NCI-H2196 (cell line): Measurements from ENCODE around the gene USP47.

ENCODE experiments used
- DNase-seq: peaks from one replicate; lab custom pipeline; 2025; ENCODE audit not compliant: unreplicated experiment; lab: John Stamatoyannopoulos, UW

The USP47 gene

DNA sequence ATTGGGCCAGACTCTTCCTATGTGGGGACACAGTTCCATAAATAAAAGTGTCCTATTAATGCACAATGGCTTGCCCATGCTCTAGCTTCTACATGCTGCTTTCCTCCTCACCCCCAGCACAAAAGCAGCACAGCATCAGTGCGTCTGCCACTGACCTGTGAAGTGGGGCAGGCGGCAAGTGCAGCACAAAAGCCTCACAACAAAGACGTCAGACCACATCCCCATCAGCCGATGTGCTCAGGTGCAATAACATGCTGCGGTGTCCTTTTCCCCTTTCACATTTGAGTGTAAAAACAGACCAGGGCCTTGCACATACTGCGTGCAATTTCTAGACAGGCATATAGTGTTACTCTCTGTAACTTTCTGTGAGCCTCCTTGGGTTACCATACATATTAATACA is 153.8 kb downstream of the USP47 start:
- no peak for DNase-seq

DNA sequence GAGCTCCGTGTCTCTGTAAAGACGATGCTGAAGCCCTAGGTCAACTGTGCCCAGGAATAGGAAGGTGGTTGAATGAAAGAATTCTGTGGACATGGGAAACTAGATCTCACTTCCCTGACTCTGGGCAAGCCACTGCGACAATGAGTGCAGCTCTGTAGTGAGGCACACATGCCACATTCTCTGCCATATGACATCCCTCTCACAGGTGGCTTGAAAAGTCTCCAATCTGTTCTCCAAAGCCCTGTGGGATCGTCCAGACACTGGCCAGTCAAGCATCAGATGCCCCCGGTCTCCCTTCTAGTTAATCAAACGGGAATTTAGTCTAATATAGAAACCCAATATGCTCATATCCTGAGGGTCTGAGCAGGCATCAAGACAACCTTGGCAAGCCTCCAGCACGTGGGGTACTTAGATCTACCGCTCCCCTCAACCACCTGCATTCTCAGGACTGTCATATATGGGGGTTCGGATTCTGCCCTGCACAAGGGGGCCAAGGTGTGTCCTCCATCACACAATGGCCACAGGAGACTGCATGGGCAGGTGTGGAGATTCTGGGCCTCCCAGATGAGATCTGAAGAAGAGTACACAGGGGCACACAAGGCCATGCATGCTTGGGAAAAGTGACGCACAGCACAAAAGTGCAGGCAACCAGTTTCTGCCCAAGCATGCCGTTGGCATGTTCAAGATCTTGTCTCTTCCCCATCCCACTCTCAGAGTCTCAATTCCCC is 154.7 kb downstream of the USP47 start:
- no peak for DNase-seq

GRCh38 chr11:11997049-11997322 is 155.2 kb downstream of the USP47 start:
- no peak for DNase-seq

DNA sequence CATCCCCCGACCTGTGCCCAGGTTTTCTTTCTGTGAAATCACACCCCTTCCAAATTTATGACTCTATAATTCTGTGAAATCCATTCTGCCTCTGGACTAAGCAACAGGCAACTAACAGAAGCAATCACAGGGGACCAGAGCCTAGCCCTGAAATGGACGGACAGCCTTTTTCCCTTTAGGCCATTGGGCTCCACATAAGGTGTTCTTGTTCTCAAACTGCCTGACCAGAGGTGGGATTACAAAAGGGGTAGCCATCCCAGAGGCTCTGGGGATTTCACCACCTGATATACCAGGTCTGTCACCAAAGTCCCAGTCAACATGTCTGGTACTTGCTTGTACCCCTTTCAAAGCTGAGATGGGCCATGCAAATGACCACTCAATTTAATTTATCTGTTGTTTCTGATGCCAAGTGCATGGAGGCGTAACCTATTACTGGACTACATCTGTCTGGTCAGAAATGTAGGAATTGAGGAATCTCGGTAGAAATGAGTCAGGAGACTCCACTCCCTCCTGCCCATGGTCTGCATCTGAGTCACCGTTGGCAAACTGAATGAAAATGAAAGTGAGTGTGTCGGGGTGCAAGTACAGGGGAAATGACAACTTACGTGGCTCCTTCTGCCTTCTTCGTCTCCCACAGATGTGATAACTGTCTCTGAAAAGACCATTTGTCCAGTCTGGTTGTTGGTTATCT is 156.5 kb downstream of the USP47 start:
- DNase-seq: no peak

DNA sequence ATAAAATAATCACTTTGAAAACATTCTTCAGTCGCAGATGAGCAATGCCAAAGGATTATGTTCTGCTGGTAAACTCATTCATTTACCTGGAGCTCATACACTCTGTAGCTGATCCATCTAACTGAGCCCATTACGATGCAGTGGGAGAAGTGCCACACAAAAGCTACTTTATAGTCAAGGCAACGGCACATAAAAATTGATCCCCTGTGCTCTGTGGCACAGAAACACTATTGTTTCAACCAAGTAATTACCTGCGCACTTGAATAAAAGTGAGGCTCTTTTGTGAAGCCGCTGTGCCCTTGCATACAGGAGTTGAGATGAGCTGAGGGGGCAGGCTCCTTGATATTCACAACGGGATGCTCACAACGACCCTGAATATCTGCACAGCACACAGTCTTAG is 159.4 kb downstream of the USP47 start:
- no peak for DNase-seq

DNA sequence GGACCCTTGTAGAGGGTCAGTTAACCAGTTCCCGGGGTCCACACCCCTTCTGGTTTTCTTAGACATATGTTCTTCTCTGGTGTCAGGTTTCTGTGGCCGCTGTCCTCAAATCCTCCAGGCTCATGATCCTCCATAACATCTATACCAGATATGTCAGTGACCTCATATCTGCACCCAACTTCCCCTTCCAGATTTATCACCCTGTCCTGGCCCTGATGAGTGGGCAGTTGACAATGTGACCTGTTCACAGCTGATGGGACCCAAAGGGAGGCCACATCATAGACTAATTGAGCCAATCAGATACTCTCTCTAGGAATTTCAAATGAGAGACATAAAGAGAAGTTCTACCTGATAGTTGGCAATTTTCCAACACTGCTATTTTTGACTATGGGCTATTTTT is 161.6 kb downstream of the USP47 start:
- no peak for DNase-seq

- DNase-seq: no peak
These were observed 162.0 kb downstream of the USP47 start for GRCh38 chr11:12003815-12004214.

DNA sequence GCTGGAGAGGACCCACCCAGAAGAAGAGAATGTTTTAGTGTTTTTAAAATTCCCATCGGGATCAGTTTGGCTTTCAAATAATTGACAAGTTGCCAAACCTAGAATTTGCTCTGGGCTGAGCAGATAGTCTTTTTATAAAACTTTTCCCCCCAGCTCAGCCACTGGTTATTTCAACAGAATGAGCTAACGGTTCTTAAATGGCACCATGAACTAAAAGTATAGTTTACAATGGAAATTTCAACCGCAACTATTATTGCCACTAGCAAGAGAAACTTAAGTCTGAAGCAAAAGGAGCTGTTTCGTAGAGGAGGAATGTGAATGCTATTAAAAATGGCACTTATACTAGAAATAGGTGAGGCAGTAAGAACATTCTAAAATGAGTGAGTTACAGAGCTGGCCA is 163.3 kb downstream of the USP47 start:
- DNase-seq: no peak

- no peak for DNase-seq
These were observed 163.7 kb downstream of the USP47 start for GRCh38 chr11:12005476-12005875.

DNA sequence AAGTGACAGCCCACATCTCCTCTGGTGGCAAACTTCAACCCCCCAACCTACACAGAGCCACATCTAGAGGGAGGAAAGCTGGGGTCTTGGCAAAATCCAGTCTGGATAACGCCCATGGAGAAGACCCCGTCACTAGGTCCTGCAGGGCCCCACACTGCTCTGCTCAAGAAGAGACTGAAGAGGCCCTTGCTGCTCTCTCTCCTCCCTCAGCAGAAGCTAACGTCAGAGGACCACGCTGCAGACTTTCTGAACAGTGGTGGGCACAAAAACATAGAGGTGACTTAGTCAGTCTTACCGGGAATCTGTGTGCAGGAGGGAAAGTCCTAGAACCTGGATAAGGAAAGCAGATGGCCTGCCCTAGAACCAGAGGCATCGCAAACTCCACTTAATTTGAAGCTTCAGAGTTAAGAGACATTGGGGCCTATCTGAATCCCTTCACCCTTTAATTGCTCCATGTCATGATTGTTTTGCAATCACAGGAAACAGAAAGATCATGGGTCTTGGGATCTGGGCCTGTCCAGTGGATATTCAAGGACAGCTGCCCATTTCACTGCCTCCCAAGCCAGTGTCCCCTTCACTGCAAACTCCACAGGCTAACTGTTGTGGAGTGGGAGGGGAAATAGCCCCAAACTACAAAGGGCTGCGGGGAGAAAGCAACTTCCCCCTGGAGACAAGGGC is 164.9 kb downstream of the USP47 start:
- DNase-seq: no peak

DNA sequence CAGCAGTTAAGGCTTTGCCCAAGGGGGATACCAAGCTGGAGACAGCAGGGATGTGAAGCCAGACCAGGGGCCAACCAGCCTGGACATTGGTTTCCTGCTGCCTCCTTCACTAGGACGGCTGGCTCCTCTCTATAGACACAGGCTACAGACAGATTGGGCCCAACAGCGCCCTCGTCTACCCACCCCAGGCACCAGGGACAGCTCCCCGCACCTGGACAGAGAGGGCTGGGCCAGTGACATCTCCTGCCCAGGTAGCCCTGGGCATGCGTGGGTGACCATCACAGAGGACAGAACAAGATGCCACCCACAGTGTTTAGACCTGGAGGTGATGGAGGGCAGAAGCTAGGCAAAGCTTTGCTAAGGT is 165.4 kb downstream of the USP47 start:
- no peak for DNase-seq

GRCh38 chr11:12007769-12008737 is 166.3 kb downstream of the USP47 start, which contains the start of gene DKK3:
TSS of gene DKK3 (minus strand) at chr11:12008626. CDS start at chr11:12008582, 44 bp downstream.
- no peak for DNase-seq
